Gastrocnemius medialis (tissue), 4 donors: ENCODE measurements around the gene C16orf54.

Source experiments
- POLR2A ChIP-seq, 2 donors: fragments of 450-650 bp; IDR thresholded peaks; one replicate each; pipeline ENCODE4 v1.6.1; 2017; ENCODE audit warnings: antibody characterized with exemption in 2 of 2, mild to moderate bottlenecking in 2 of 2, moderate library complexity in 2 of 2
- TF ChIP-seq, protein P1 (sequence below), 5 experiments: fragments of 450-650 bp in 3 of 5; fragments of 200-600 bp in 2 of 5; sonication (generic) in 2 of 5; IDR thresholded peaks in 4 of 5; conservative IDR thresholded peaks in 1 of 5; 1 replicate in 4 of 5; 2 replicates in 1 of 5; pipeline ENCODE4 v1.5.1; 2016 to 2019; ENCODE audit warnings: antibody characterized with exemption in 5 of 5, mild to moderate bottlenecking in 3 of 5, moderate library complexity in 3 of 5

GRCh38 chr16:29701214-29701555 is 44.6 kb downstream of the C16orf54 start:
- TF ChIP-seq, protein P1, sequence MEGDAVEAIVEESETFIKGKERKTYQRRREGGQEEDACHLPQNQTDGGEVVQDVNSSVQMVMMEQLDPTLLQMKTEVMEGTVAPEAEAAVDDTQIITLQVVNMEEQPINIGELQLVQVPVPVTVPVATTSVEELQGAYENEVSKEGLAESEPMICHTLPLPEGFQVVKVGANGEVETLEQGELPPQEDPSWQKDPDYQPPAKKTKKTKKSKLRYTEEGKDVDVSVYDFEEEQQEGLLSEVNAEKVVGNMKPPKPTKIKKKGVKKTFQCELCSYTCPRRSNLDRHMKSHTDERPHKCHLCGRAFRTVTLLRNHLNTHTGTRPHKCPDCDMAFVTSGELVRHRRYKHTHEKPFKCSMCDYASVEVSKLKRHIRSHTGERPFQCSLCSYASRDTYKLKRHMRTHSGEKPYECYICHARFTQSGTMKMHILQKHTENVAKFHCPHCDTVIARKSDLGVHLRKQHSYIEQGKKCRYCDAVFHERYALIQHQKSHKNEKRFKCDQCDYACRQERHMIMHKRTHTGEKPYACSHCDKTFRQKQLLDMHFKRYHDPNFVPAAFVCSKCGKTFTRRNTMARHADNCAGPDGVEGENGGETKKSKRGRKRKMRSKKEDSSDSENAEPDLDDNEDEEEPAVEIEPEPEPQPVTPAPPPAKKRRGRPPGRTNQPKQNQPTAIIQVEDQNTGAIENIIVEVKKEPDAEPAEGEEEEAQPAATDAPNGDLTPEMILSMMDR (IDR thresholded peaks at IDR 0.05 in 4 of 5, conservative IDR thresholded peaks at IDR 0.05 in 1 of 5): no peak
- TF ChIP-seq POLR2A (IDR thresholded peaks at IDR 0.05): no peak
